Astrocyte (in vitro differentiated cells and primary cell): ENCODE data around the gene TULP4.

Source experiments
- CTCF ChIP-seq: IDR thresholded peaks from 2 replicates; pipeline ENCODE4 v1.5.1; 2011; ENCODE audit warnings: low read depth, mild to moderate bottlenecking, inconsistent platforms, low read length, moderate library complexity; ENCODE audit not compliant: insufficient read depth
- EZH2 ChIP-seq: IDR thresholded peaks from 2 replicates; pipeline ENCODE4 v1.6.1; 2012; ENCODE audit warnings: mild to moderate bottlenecking, low read length, inconsistent platforms; ENCODE audit not compliant: insufficient read depth

GRCh38 chr6:158311626-158312025, 639 bp upstream of the TULP4 start:
- TF ChIP-seq CTCF, result no peak
- no peak for TF ChIP-seq EZH2
